GM20000 (cell line): ENCODE data around the gene TDRD3.

Experiments used
- DNase-seq: peaks from one replicate; pipeline ENCODE4 v3.0.0; 2012; ENCODE audit warnings: low spot score
- TF ChIP-seq, protein P1 (sequence below): IDR thresholded peaks from 2 replicates; pipeline ENCODE4 v1.5.1; 2012; ENCODE audit warnings: mild to moderate bottlenecking, control low read depth; ENCODE audit errors: extremely low read depth, missing control alignments

The TDRD3 gene

DNA sequence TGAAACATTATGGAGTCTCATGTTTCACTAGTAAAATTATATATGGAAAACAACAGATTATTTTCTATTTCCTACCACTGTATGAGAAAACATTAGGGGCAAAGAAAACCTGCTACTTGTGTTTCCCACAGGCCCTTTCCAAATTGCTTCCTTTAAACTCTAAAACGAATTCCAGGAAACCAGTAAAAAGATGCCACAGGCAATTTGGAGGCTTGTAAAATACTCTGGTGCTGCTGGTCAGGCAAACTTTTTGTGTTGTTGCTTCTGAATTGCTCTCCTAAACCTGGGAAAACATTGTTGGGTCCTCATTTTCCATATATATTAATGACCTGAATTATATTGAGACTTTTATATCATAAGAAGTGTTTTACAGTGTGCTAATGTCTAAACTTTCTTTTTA lies 141.5 kb downstream of the TDRD3 start:
- TF ChIP-seq, protein P1, sequence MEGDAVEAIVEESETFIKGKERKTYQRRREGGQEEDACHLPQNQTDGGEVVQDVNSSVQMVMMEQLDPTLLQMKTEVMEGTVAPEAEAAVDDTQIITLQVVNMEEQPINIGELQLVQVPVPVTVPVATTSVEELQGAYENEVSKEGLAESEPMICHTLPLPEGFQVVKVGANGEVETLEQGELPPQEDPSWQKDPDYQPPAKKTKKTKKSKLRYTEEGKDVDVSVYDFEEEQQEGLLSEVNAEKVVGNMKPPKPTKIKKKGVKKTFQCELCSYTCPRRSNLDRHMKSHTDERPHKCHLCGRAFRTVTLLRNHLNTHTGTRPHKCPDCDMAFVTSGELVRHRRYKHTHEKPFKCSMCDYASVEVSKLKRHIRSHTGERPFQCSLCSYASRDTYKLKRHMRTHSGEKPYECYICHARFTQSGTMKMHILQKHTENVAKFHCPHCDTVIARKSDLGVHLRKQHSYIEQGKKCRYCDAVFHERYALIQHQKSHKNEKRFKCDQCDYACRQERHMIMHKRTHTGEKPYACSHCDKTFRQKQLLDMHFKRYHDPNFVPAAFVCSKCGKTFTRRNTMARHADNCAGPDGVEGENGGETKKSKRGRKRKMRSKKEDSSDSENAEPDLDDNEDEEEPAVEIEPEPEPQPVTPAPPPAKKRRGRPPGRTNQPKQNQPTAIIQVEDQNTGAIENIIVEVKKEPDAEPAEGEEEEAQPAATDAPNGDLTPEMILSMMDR = no peak
- no peak for DNase-seq

DNA sequence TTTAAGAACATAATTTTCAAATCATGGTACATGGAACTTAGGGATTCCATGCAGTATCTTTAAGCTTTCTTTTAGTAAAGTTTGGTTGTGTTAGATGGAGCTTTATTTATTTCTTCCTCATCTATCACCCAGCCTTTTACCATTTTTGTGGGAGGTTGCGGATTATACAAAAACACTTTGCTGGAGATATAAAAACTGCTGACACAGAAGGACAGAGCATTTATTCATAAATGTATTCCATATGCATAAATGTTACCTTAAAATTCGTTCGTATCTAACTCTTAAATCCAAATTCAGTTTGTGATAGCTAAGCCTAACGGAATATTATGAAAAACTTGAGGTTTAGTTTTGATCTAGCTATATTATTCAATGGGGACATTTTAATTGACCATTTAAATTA lies 143.3 kb downstream of the TDRD3 start:
- no peak for DNase-seq
- TF ChIP-seq, protein P1 = no peak

DNA sequence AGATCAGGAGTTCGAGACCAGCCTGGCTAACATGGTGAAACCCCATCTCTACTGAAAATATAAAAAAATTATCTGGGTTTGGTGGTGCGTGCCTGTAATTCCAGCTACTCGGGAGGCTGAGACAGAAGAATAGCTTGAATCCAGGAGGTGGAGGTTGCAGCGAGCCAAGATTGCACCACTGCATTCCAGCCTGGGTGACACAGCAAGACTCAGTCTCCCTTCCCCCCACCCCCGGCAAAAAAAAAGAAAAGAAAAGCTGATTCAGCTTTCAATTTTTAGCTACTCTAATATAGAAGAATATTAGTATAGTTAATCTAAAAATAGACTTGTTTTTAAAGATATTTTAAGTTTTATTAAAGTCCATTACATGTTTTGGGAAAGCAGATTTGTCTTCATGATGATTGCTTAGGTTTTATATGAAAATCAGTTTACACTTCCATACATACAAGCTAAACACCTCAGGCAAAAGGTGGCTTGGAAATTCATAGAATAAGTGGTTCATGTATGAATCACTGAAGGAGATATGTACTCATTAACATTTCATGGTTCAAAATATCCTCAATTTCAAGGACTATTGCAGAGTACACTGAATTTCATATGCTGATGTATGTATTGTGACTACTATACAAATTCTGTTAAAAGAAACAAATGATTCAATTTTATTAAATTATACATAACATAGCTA lies 165.2 kb downstream of the TDRD3 start:
- TF ChIP-seq, protein P1 = no peak

DNA sequence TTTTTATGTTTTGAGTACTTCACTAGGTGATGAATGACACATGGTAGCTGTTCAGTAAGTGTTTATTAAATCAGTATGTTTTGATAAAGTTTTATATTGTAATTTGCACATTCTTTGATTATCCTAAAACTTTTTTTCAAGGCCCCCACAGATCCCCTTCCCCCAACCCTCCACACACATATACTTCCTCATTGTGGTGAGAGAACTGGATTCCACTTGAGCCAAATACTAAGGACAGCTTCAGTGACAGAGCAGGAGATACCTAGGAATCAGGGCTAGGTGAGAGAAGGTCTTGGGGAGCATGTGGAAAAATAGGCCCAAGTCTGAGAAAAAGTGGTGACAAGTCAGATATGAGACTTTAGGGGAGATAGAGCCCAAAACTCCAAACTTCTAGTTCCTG lies 174.6 kb downstream of the TDRD3 start:
- no peak for DNase-seq
- TF ChIP-seq, protein P1 = no peak

More for the DNA sequence above, 165.2 kb downstream of the TDRD3 start:
- no peak for DNase-seq

DNA sequence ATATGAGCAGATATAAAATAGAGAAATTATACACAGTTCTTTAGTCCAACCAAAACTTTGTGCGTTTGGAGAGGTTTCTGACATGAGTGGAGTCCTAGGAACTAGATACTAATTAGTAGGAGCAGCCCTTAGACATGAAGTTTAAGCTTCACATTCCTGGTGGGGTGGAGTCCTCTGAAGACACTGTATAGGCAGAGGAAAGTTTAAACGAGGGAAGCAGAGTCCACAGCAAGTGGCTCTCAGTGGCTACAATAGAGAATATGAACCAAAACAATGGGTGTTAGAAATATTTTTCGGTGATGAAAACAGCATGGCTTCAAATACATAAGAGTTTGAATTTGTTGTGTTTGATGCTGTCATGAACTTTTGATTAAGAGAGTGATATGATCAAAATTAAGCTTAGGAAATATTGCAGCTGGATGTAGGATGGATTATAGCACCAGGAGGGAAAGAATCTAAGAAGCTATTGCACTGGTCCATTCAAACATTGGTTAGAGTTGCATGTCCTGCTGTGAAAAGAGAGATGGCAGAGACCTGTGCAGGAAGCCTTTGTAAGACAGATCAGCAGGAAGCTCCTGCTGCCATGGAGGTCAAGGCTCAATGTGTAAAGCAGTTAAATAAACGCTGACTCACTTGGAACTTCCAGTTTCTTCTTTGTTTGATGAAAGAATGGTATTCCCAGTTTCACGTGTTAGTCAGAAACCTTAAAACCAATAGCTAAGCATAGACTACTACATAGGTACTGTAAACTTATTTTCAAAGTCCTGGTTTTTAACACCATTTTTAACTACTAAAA lies 175.2 kb downstream of the TDRD3 start:
- no peak for DNase-seq

DNA sequence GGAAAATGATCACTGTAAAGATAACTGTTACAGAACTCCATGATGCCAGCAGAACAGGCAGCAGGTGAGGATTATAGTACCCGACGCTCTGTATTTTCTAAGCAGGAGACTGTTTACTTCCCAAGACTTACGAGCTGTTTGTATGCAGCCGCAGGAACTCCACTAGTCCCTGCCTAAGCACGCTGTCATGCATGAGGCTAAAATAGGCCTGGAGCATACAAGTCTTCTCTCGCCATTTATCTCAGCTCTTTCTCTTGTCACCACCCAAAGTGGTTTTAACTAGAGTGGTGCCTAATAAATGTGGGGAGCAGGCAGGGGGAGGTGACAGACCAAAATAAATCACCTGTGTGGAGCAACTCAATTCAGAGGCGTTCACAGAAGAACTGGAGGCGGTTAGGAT lies 175.8 kb downstream of the TDRD3 start:
- TF ChIP-seq, protein P1 = no peak

More for the DNA sequence above, 175.2 kb downstream of the TDRD3 start:
- TF ChIP-seq, protein P1 = no peak

DNA sequence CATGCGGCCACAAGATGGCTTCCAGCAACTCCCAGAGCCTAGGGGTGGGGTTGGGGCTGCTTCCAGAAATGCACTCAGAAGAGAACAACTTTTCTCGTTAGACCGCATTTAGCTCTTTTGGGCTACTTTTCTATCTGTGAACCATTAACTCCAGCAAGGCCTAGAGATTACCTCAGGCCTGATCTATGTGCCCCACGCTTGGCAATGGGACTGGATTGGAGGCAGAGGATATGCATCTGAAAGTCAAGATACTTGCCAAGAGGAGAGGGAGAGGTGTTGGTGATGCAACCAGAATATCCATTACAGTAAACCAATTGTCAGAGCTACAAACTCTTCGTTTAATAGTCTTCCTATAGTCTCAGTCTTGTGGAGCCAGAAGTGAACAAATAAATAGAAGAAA lies 177.7 kb downstream of the TDRD3 start:
- DNase-seq = no peak
- TF ChIP-seq, protein P1 = no peak

More for the DNA sequence above, 175.8 kb downstream of the TDRD3 start:
- no peak for DNase-seq
